ENCODE data around the gene KCNIP1. TPM values are rescaled to one million over a fixed set of nuclear protein-coding genes. Genes with fewer than 3 reads are reported as not detected.

KCNIP1 gene
- total and polyA plus RNA-seq, 9 of the 15 experiments (the other 6 are each of a cell fraction or from before 2014, with no cell fraction given): not detected

DNA sequence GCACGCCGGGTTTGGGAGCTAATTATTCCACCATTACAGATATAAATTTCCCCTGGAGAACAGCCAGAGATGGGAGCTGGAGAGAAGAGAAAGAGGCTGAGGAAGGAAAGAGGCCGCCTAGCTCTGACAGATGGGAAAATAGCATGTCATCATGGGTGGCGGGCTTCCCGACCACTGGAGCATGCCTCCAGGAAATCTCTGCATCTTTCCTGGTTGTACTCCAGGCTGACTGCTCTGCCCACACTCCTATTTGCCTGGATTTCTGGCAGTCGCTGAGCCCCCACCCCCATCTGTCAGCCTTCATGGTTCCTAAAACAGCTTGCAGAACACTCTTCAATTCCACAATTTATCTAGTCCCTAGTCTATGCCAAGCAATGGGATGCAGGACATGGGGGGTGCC, 265.4 kb downstream of the KCNIP1 start:
- POLR2A ChIA-PET: interaction anchor here (0.9 to 1.7 kb wide), 3 partner anchors 13 to 381 kb away, joined by 3 to 4 read pairs (median 3); no protein-coding TSS in a partner anchor
- CTCF ChIA-PET (ENCODE audit: low intra/inter-chr PET ratio): no interaction called here

More for the DNA sequence above, 265.4 kb downstream of the KCNIP1 start:
- TF ChIP-seq SMC3 (conservative IDR thresholded peaks at IDR 0.05; ENCODE audit: insufficient read depth, low read depth, low read length) (no peak), MYC (IDR thresholded peaks at IDR 0.05; ENCODE audit: low read depth, low read length) (no peak), MYC (CRISPR knock-in tag; IDR thresholded peaks at IDR 0.05; ENCODE audit: borderline replicate concordance, low read depth) (no peak), ZNF124 (CRISPR knock-in tag; IDR thresholded peaks at IDR 0.05) (no peak), SIRT6 (IDR thresholded peaks at IDR 0.05; ENCODE audit: low read depth, low read length) (no peak), GATAD2B (IDR thresholded peaks at IDR 0.05; ENCODE audit: borderline replicate concordance) (no peak), ATF4 (CRISPR knock-in tag; IDR thresholded peaks at IDR 0.05) (no peak), GTF2E2 (tag; IDR thresholded peaks at IDR 0.05) (no peak), NR4A1 (CRISPR knock-in tag; IDR thresholded peaks at IDR 0.05) (no peak), NR4A1 (tag; IDR thresholded peaks at IDR 0.05) (no peak), ERF (CRISPR knock-in tag; IDR thresholded peaks at IDR 0.05) (no peak), NCOA4 (IDR thresholded peaks at IDR 0.05; ENCODE audit: partially characterized antibody) (no peak), CAMTA2 (CRISPR knock-in tag; conservative IDR thresholded peaks at IDR 0.05) (no peak), CHD4 (IDR thresholded peaks at IDR 0.05; ENCODE audit: insufficient read depth, insufficient replicate concordance, low read depth, low read length, poor library complexity, severe bottlenecking) (no peak), CCAR2 (IDR thresholded peaks at IDR 0.05; ENCODE audit: low read depth, low read length) (no peak)
- TF ChIP-seq, protein P1, sequence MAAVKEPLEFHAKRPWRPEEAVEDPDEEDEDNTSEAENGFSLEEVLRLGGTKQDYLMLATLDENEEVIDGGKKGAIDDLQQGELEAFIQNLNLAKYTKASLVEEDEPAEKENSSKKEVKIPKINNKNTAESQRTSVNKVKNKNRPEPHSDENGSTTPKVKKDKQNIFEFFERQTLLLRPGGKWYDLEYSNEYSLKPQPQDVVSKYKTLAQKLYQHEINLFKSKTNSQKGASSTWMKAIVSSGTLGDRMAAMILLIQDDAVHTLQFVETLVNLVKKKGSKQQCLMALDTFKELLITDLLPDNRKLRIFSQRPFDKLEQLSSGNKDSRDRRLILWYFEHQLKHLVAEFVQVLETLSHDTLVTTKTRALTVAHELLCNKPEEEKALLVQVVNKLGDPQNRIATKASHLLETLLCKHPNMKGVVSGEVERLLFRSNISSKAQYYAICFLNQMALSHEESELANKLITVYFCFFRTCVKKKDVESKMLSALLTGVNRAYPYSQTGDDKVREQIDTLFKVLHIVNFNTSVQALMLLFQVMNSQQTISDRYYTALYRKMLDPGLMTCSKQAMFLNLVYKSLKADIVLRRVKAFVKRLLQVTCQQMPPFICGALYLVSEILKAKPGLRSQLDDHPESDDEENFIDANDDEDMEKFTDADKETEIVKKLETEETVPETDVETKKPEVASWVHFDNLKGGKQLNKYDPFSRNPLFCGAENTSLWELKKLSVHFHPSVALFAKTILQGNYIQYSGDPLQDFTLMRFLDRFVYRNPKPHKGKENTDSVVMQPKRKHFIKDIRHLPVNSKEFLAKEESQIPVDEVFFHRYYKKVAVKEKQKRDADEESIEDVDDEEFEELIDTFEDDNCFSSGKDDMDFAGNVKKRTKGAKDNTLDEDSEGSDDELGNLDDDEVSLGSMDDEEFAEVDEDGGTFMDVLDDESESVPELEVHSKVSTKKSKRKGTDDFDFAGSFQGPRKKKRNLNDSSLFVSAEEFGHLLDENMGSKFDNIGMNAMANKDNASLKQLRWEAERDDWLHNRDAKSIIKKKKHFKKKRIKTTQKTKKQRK (IDR thresholded peaks at IDR 0.05; ENCODE audit: borderline replicate concordance, low read depth, low read length): no peak
- Histone ChIP-seq H3K4me3 (no peak overlapping the region), H2AFZ (ENCODE audit: low read depth, low read length) (no peak overlapping the region), H4K20me1 (replicated peaks; ENCODE audit: control insufficient read depth, insufficient read depth, low read length) (no peaks in the 10 kb centered on the region), H3K9me3 (replicated peaks; ENCODE audit: control insufficient read depth, insufficient read depth, low read depth, low read length) (no peaks in the 10 kb centered on the region), H3K4me1 (replicated peaks in 1 of 2; ENCODE audit: control insufficient read depth in 2 of 2, insufficient read depth in 2 of 2, low read length in 2 of 2) (no peaks in the 10 kb centered on the region), H3K27ac (ENCODE audit: extremely low read depth, low read depth, low read length) (no peak overlapping the region), H3K4me2 (ENCODE audit: insufficient read depth, low read length) (no peak overlapping the region), H3K27me3 (ENCODE audit: control insufficient read depth in 2 of 2, insufficient read depth in 2 of 2, low read length in 2 of 2) (peaks cover 0 to 4% of the 10 kb centered on the region in 2 experiments; a peak in 1 of 5 replicates), H3K79me2 (ENCODE audit: control insufficient read depth, insufficient read depth, low read length) (no peaks in the 10 kb centered on the region), H3K9ac (ENCODE audit: insufficient read depth in 1 of 2, low read depth in 2 of 2, low read length in 2 of 2) (no peak overlapping the region), H3K9me1 (ENCODE audit: control insufficient read depth, insufficient read depth, low read length) (no peaks in the 10 kb centered on the region), H3K36me3 (ENCODE audit: control insufficient read depth, insufficient read depth, low read length) (no peaks in the 10 kb centered on the region)
- intact Hi-C loops (cut with micrococcal nuclease): no loop called here
- no peak for DNase-seq (ENCODE audit: extremely low read depth in 1 of 4, low spot score in 3 of 4)
- ATAC-seq: no peak
- no peak for FAIRE-seq
- 0% methylated on average over 6 of the region's 6 CpGs for WGBS (ENCODE audit: insufficient coverage, low coverage, missing lambda C conversion rate)
- BruUV-seq (replicated peaks): no TSS peak
- in situ Hi-C loops (cut with MboI): no loop called here
